ENCODE results near the gene ADAMTSL2. TPM values are rescaled to one million over a fixed set of nuclear protein-coding genes. Genes with fewer than 3 reads are reported as not detected.
A peak's percentile ranks its signal among the peaks of the same experiment; 100 is the strongest.

The ADAMTSL2 gene
- total RNA-seq, 1 donor from 2014 or later, result 1.2 TPM

GRCh38 chr9:133585481-133586351 lies 51.2 kb downstream of the ADAMTSL2 start:
- peak; percentile 65 for DNase-seq (ENCODE audit: low spot score)

DNA sequence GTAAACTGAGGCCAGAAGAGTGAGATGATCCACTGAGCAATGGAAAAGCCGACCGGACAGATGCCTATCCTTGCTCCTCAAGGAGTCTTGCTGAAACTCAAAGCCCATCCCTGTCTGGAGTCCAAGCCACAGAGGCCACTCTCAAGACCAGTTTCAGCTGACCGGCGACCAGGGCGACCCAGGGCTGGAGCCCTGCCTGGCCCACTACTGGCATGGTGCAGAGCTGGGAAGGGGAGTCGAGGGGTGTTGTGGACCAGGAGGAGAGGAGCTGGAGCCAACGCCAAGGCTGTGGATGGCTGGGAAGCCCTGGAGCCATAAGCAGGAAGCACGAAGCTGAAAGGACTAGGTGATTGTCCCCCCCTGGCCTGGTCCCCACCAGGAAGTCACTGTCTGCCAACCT lies 52.5 kb downstream of the ADAMTSL2 start:
- no peak for DNase-seq (ENCODE audit: low spot score)

DNA sequence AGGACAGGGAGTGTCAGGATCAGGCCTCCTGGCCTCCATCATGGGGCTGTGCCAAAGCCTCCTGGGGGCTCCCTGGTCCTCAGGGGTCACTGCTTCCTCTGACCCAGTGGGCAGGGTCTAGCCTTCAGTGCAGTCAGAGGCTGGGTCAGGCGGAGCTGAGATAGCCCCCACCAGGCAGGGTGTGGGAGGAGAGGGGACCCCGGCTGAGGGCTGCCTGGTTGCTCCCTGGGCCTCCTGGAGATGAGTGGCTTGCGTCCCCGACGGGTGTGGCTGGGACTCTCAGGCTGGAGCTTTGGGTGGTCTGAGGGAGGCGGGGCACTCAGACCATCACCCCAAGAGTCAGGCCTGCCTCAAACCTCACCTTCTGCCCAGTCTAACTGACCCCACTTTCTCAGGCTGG lies 53.0 kb downstream of the ADAMTSL2 start:
- DNase-seq (ENCODE audit: low spot score), result no peak

DNA sequence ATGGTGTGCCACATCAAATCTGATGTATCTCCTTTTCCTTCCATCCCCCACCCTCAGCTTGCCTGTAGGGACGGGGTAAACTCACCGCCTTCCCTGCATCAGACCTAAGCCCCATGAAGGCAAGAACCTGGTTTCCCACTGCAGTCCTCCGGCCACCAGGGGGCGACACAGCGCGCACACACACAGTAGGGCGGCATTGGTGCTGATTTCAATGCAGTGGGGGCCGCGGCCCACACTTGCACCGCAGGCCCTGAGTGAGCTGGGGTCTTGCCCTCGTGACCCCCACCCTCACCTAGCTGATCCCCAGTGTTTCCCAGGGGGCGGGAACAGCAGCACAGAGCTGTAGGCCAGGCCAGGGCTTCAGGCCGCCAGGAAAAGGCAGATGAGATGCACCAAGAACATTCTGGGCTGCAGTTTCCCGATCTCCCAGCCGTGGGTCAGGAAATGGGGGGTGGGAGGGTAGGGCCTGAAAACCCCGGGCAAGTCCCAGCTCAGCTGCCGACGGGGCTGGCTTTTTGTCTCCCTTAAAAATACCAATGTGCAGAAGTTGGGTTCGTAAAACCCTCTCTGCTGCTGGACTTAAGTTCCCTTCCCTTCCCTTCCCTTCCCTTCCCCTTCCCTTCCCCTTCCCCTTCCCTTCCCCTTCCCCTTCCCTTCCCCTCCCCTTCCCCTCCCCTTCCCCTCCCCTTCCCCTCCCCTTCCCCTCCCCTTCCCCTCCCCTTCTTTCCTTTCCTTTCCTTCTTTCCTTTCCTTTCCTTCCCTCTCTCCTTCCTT lies 55.1 kb downstream of the ADAMTSL2 start:
- no peak for DNase-seq (ENCODE audit: low spot score)

DNA sequence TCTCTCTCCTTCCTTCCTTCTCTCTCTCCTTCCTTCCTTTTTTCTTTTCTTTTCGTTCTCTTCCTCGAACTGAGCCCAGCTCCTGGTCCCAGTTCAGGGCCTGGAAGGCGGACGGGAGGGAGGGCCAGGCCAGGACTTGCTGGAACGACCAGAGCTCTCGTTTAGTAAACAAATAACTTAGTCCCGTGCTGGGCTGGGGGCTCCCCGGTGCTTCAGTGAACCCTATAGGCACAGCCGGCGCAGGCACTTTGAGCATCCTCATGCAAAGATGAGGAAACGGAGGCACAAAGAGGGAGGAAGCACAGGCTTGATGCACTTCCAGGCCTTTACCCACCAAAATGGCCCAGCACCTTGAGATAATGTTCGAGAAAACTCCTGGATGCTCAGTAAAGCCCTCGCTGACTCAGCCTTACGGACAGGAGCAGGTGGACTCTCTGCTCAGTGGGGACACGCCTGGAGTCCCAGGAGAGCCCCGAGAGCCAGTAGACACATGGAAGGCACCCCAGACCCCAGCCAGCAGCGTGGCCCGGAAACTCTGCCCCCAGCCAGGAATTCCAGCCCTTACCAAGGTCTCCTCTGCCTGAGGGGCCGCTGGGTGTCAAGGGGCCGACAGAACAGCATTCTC lies 55.8 kb downstream of the ADAMTSL2 start:
- DNase-seq (ENCODE audit: low spot score), result no peak

- no peak for DNase-seq (ENCODE audit: low spot score)
Measured at GRCh38 chr9:133591116-133591910, 56.8 kb downstream of the ADAMTSL2 start.

- no peak for DNase-seq (ENCODE audit: low spot score)
Measured at GRCh38 chr9:133591985-133592384, 57.5 kb downstream of the ADAMTSL2 start.

DNA sequence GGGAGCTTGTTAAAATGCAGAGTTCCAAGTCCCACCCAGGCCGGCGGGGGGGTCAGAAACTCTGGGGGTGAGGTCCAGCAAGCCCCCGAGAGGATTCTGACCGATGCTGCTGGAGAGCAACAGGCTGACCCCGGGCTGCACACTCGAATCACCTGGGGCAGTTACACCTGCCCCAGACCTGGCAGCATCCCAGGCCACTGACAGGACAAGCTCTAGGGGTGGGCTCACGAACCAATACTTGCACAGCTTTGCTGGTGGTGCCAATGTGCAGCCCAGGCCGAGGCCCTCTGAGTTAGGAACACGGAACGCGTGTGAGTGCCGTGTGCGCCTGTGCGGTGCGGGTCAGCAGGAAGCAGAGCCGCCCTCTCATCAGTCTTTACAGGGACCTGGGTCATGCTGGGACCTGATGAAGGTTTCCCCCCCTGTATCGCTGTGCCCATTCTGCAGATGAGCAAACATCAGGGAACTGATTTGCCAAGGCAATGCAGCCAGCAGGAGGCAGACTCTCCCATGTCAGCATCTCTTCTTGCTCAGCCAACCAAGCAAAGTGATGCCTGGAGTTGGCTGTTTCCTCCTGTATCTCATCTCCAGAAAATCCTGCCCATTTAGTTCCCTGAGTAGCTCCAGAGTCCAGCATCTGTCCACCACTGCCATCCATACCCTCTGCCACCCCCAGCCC lies 58.4 kb downstream of the ADAMTSL2 start:
- no peak for DNase-seq (ENCODE audit: low spot score)

DNA sequence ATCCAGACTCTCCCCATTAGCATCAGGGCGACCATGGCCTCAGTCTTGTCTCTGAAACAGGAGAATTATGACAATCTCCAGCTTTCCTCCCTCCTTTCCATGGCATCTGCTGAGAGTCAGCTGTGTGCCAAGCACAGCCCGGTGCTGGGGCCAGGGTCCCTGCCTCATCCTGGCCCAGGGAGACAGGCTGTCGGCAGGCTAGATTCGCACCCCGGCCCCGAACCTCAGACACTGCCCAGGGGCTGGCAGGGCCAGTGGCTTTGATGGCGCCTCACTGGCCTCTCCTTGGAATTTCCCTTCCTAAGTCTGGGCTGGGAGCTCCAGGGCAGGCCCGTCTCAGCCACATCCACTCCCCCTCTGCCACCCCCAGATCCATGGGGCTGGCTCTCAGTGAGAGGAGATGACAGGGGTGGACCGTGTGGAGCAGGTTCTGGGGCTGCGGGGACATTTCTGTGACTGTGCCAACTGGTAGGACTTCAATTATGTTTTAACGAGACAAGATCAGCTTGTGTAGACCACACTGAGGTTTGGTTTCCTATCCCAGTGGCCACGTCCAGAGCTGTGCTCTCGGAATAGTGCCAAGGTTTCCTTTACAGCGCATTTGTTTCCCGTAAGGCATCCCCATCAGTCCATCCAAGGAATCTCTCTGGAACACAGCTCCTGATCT lies 59.2 kb downstream of the ADAMTSL2 start:
- no peak for DNase-seq (ENCODE audit: low spot score)

DNA sequence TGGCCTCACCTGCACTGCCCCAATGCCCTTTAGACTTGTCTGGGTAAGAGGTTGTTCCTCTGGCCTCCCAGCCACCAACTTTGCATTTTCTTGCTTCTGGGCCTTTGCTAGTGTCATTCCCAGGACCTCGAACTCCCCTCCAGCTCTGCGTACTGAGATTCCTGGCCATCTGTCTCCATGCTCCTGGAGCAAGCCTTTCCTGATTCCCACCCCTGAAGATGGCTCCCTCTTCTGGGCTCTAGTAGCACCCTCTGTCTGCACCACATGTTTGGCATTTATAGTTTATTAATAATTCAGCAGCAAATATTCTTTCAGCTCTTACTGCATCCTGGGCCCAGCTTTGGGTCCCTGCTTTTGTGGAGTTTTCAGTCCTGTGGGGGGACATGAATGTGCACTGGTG lies 59.8 kb downstream of the ADAMTSL2 start:
- DNase-seq (ENCODE audit: low spot score), result no peak

DNA sequence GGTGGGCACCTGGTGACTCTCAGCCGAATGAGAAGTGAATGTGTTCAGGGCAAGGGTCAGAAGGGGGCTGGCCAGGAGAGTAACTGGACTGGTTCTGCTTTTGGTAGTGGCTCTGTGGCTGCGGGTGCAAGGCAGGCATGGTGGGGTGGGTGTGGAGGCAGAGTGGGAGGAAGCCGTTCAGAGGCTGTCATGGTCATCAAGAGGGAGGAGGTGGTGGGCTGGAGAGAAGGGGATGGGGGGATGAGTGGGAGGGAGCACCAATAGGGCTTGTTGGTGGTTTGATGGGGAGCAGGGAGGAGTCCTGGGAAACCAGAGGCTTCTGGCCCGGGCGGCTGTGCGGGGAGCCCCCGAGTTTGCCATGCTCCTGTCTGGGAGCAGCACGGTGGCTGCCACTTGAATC lies 61.4 kb downstream of the ADAMTSL2 start:
- DNase-seq (ENCODE audit: low spot score), result no peak

GRCh38 chr9:133597316-133597957 lies 62.9 kb downstream of the ADAMTSL2 start:
- no peak for DNase-seq (ENCODE audit: low spot score)

GRCh38 chr9:133598978-133599377 lies 64.5 kb downstream of the ADAMTSL2 start:
- no peak for DNase-seq (ENCODE audit: low spot score)

- no peak for DNase-seq (ENCODE audit: low spot score)
Measured at GRCh38 chr9:133599470-133600173, 65.1 kb downstream of the ADAMTSL2 start.

DNA sequence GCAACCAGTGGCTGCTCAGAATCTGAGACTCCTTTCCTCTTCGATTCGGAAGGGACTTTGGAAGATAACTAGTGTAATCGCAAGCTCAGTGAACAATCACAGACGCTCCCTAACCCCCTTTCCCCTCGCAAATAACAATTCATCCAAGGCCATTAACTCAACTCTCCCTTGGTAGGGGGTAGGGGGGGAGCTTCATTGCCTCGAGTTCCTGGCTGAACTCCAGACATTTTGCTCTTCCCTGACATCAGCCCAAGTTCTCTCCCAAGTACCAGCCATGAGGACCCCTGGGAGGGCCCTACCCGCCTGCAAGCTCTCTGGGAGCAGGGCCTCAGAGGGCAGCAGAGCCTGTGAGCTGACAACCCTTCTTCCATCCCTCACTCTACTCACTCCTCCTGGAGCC lies 66.2 kb downstream of the ADAMTSL2 start:
- DNase-seq (ENCODE audit: low spot score), result no peak

DNA sequence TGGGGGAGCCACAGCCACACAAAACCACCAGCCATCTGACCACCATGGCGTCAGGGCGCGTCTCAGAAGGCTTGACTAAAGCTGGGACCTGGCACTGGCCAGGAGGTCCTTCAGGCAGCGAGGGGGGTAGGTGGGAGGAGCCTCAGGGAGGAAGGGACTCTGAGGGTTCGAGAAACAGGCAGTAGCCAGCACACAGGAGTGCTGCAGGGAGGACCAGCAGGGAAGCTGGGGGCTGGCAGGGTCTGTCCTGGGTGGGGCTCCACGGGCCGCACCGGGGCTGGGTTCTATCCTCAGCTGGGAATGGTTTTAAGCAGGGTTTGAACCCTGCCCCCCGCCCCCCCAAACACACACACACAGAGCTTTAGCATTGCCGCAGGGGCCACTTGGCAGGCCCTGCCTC lies 67.2 kb downstream of the ADAMTSL2 start:
- no peak for DNase-seq (ENCODE audit: low spot score)

- DNase-seq (ENCODE audit: low spot score), result no peak
Measured at GRCh38 chr9:133602277-133602676, 67.8 kb downstream of the ADAMTSL2 start.

DNA sequence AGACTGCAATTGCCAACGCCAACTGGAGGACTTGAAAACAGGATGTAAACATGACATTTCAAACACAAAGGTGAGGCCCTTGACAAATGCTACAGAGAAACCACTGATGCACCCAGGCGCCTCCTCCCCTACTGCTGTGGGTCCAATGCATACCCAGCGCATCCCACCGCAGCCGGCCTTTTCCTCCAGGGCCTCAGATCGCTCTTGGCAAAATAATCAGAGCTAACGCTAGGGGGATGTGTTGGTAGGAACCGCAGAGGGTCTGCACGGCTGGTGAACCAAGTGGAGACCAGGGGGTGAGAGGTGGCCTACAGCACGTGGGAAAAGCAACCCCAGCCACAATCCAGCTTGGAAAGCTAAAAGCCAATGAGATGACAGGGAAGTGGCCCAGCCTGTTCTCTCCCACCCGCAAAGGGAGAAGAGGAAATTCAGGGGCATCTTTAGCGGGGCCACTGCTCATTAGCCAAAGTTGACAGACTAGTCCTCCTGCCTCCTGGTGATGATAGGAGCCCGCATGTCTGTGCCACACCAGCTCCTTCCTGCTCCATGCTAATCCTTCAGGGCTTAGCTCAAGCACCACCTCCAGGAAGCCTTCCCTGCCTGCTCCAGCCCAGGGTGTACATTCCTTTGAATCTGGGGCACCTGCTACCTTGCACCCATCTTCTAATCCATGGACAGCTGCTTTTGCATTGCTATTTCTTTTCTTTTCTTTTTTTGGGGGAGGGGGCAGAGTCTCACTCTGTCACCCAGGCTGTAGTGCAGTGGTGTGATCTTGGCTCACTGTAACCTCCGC lies 68.8 kb downstream of the ADAMTSL2 start:
- no peak for DNase-seq (ENCODE audit: low spot score)
